Psoas muscle (tissue), 8 donors: Measurements from ENCODE around the gene SLC5A1. TPM values are rescaled to one million over a fixed set of nuclear protein-coding genes. Genes with fewer than 3 reads are reported as not detected.

Experiments used
- ATAC-seq, 4 donors: fragments of 200-7000 bp; cut with Tn5 transposase; one replicate each; pipeline ENCODE4 v1.9.1; 2020; ENCODE audit warnings: moderate library complexity in 3 of 4, mild to moderate bottlenecking in 2 of 4
- DNase-seq, 2 donors: peaks; one replicate each; pipeline ENCODE4 v3.0.0-alpha.2; 2020
- H3K27ac ChIP-seq: fragments of 200-600 bp; one replicate; pipeline ENCODE4 v1.8.0; 2022
- H3K27me3 ChIP-seq, 3 donors: fragments of 200-600 bp in 1 of 3; one replicate each; pipeline versions ENCODE4 v1.6.1 to v1.8.0; 2013 to 2022; ENCODE audit warnings: low read length in 2 of 3, mild to moderate bottlenecking in 2 of 3, moderate library complexity in 1 of 3; ENCODE audit not compliant: insufficient read depth in 3 of 3
- H3K36me3 ChIP-seq, 2 donors: fragments of 200-600 bp in 1 of 2; one replicate each; pipeline versions ENCODE4 v1.6.1 to v1.8.0; 2013 to 2022; ENCODE audit warnings: low read depth in 1 of 2, mild to moderate bottlenecking in 1 of 2, moderate library complexity in 1 of 2; ENCODE audit not compliant: insufficient read depth in 1 of 2
- H3K4me1 ChIP-seq: fragments of 200-600 bp; one replicate; pipeline ENCODE4 v1.8.0; 2022
- H3K4me3 ChIP-seq: fragments of 200-600 bp; one replicate; pipeline ENCODE4 v1.8.0; 2022; ENCODE audit warnings: mild to moderate bottlenecking
- H3K9me3 ChIP-seq: fragments of 200-600 bp; one replicate; pipeline ENCODE4 v1.8.0; 2022
- WGBS, 3 donors: extraction: QIAGEN DNeasy Blood & Tissue Kit; methylation state at CpG; one replicate each; pipeline versions ENCODE4 v1.1.6 to v1.1.7; 2013; 5-methylcytosine and 5-hydroxymethylcytosine counted together
- intact Hi-C, 2 donors: fragments of 100-400 bp; cut with DNase I; formaldehyde crosslinking; loops; one replicate each; pipeline versions ENCODE4 v1.11.0 to v1.14.2; 2022
- polyA plus RNA-seq, 3 donors: library from polyadenylated mRNA; stranded (reverse); fragments of 200-250 nt; gene quantifications; one replicate each; pipeline ENCODE4 v1.2.3, GENCODE V29; 2013
- total RNA-seq, 4 donors: library from RNA; stranded (reverse); fragmentation: NEBNext Ultra II Directional in 2 of 4; extraction: Animal tissue kit (Norgen Biotek cat#: 25700) in 2 of 4; gene quantifications; one replicate each; pipeline versions ENCODE4 v1.2.1 to v1.2.4, GENCODE V29; 2021 to 2023
- TF ChIP-seq, protein P1 (sequence below): fragments of 200-600 bp; IDR thresholded peaks from one replicate; pipeline ENCODE4 v1.8.0; 2022; ENCODE audit warnings: antibody characterized with exemption
- donor health status: healthy with polysubstance abuse.
- donor health status: DM: no; HTN: no; CAD: no; lungs with moderate emphysema.
- donor health status: Bipolar disorder and iron deficiency.
- donor health status: healthy.
- donor health status: DM: yes; HTN: yes; CAD: no.
- donor health status: DM: no; HTN: no; CAD: no.
- donor health status: DM: no; HTN: no; CAD: no.
- donor health status: DM: yes; HTN: yes; CAD: no.

Gene SLC5A1
- total and polyA plus RNA-seq, 7 donors: 0.06 to 2.0 (median 0.26) TPM

DNA sequence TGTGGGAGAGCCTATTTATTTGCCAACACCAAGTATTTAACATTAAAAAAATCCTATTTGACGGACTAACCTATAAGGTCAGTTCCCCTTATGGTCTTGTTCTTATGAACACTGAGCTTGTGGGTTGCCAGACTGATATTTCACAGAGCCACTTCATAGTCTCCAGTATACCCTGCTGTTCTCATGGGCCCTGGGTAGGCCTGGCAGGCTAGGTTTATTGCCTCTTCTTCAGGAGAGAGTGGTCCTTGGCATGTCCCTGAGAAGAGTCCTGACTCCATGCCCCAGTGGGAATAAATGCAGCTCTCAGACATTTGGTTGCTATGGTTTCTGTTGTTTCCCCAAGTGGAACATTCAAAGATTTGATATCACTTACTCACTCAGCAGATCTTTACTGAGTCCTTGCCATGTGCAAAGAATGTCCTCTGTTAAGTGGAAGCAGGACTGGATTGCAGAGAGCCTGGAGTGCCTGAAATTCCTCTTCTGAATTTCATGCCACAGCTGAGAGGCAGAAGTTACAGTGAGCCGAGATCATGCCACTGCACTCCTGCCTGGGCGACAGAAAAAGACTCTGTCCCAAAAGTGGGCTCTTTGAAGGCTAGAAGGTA is 15.7 kb downstream of the SLC5A1 start:
- H3K4me3 ChIP-seq: no peak overlapping the region
- WGBS, 3 donors: 26 to 45% (median 27%) methylated on average over 3 of the region's 3 CpGs
- ATAC-seq: peak; percentile 66 to 83 (median 77)

DNA sequence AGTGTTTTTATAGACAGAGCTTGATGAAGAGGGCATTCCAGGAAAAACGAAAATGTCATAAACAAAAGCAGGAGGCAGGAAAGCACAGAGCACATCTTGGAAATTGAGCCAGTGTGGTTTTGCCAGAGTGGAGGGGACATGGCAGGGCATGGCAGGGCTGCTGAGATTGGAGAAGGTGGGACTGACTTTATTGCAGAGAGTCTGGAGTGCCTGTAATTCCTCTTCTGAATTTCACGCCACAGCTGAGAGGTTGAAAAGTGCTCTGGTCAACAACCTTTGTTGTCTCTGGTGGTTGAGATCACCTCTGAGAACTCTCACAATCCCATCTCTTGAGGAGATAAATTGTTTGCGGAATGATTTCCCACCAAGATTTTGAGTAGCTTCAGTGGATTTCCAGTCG is 16.4 kb downstream of the SLC5A1 start:
- 42 to 57% (median 54%) methylated on average over 4 of the region's 4 CpGs for WGBS, 3 donors
- ATAC-seq (no peak), DNase-seq (no peak)
- H3K4me3 ChIP-seq: no peak overlapping the region
- H3K36me3 ChIP-seq: no peaks in the 10 kb centered on the region
- no peaks in the 10 kb centered on the region for H3K9me3 ChIP-seq
- no peaks in the 10 kb centered on the region for H3K27me3 ChIP-seq
- intact Hi-C loops: no loop called here
- H3K4me1 ChIP-seq: peaks cover 14% of the 10 kb centered on the region
- TF ChIP-seq, protein P1, sequence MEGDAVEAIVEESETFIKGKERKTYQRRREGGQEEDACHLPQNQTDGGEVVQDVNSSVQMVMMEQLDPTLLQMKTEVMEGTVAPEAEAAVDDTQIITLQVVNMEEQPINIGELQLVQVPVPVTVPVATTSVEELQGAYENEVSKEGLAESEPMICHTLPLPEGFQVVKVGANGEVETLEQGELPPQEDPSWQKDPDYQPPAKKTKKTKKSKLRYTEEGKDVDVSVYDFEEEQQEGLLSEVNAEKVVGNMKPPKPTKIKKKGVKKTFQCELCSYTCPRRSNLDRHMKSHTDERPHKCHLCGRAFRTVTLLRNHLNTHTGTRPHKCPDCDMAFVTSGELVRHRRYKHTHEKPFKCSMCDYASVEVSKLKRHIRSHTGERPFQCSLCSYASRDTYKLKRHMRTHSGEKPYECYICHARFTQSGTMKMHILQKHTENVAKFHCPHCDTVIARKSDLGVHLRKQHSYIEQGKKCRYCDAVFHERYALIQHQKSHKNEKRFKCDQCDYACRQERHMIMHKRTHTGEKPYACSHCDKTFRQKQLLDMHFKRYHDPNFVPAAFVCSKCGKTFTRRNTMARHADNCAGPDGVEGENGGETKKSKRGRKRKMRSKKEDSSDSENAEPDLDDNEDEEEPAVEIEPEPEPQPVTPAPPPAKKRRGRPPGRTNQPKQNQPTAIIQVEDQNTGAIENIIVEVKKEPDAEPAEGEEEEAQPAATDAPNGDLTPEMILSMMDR: no peak
- no peak overlapping the region for H3K27ac ChIP-seq

More for the DNA sequence above, 15.7 kb downstream of the SLC5A1 start:
- H3K4me1 ChIP-seq: peaks cover 14% of the 10 kb centered on the region
- H3K9me3 ChIP-seq: no peaks in the 10 kb centered on the region
- H3K27me3 ChIP-seq: no peaks in the 10 kb centered on the region
- DNase-seq: no peak
- TF ChIP-seq, protein P1: no peak
- no peak overlapping the region for H3K27ac ChIP-seq
- no peaks in the 10 kb centered on the region for H3K36me3 ChIP-seq
- intact Hi-C loops: no loop called here

DNA sequence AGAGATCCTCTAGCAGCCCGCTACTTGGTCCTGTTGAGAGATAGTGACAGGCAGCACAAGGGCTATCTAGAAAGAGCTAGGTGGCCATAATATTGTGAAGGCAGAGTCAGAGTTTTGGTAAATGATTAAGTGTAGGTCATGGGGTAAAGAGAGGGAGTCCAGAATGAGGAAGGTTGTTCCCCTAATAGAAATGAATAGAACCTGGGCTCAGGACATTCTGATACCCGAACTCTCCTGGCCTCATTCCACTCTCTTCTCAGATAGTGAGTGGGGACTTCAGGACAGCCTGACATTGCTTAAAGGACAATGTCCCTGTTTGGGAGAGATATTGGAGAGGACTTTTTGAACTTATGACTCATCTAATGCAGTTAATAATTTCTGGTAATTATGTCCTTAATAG is 20.6 kb downstream of the SLC5A1 start:
- intact Hi-C loops: no loop called here
- Histone ChIP-seq H3K27ac (no peak overlapping the region), H3K4me1 (peaks cover 5% of the 10 kb centered on the region), H3K36me3 (no peaks in the 10 kb centered on the region), H3K9me3 (no peaks in the 10 kb centered on the region), H3K27me3 (no peaks in the 10 kb centered on the region), H3K4me3 (no peak overlapping the region)
- 69 to 82% (median 76%) methylated on average over 2 of the region's 2 CpGs for WGBS, 3 donors
- no peak for ATAC-seq
- TF ChIP-seq, protein P1: no peak
- no peak for DNase-seq

DNA sequence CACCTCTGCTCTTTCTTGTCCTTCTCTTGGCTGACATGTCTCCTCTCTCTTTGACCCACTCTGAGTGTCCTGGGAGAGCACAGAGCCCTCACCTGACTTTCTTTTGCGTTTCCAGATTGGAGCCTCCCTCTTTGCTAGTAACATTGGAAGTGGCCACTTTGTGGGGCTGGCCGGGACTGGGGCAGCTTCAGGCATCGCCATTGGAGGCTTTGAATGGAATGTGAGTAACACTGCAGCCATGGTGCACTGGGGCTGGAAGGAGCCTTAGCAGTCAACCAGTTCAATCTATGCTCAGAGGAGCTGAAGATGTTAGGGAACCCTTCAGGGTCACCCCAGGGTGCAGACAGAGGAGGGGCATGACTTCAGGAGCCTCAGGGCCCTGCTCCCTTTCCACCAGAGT is 23.8 kb downstream of the SLC5A1 start:
- Histone ChIP-seq H3K27me3 (no peaks in the 10 kb centered on the region), H3K27ac (no peak overlapping the region), H3K4me1 (no peaks in the 10 kb centered on the region), H3K4me3 (no peak overlapping the region), H3K9me3 (no peaks in the 10 kb centered on the region), H3K36me3 (no peaks in the 10 kb centered on the region)
- intact Hi-C loops: no loop called here
- 56 to 62% (median 60%) methylated on average over 3 of the region's 3 CpGs for WGBS, 3 donors
- ATAC-seq (no peak), DNase-seq (no peak)
- TF ChIP-seq, protein P1: no peak

DNA sequence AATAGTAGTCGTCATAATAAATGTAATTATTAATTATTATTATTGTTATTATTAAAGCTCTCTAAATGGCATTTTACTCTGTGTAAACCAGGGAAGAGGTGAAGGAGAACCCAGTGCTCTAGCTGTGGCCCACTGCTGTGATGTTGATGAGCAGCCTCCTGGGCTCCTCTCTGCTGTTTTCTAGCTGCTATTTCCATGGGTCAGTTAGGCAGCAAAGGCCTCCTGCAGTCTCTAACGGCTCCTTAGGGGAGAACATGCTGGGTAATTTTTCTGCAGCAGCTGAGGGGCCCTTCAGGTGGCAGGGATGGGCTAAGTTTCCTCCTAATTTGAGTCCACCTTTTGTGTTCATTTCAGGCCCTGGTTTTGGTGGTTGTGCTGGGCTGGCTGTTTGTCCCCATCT is 24.6 kb downstream of the SLC5A1 start:
- H3K9me3 ChIP-seq: no peaks in the 10 kb centered on the region
- no peaks in the 10 kb centered on the region for H3K27me3 ChIP-seq
- DNase-seq (no peak), ATAC-seq (no peak)
- H3K36me3 ChIP-seq: no peaks in the 10 kb centered on the region
- H3K4me3 ChIP-seq: no peak overlapping the region
- TF ChIP-seq, protein P1: no peak
- intact Hi-C loops: no loop called here
- no peaks in the 10 kb centered on the region for H3K4me1 ChIP-seq
- no peak overlapping the region for H3K27ac ChIP-seq
- WGBS, 3 donors: 34 to 54% (median 43%) methylated on average over 2 of the region's 2 CpGs
